Measurements from ENCODE around the gene HNRNPC. TPM values are rescaled to one million over a fixed set of nuclear protein-coding genes. Genes with fewer than 3 reads are reported as not detected.

The HNRNPC gene
- total and polyA plus RNA-seq, 2 experiments from 2014 or later = 513 to 800 TPM

GRCh38 chr14:21302013-21302835 lies 33.0 kb upstream of the HNRNPC start:
- no peaks in the 10 kb centered on the region for H3K9me3 ChIP-seq (ENCODE audit: low read depth)
- H3K4me2 ChIP-seq = no peak overlapping the region
- no peaks in the 10 kb centered on the region for H3K4me1 ChIP-seq (ENCODE audit: insufficient read depth)
- no peaks in the 10 kb centered on the region for H3K9me2 ChIP-seq (replicated peaks; ENCODE audit: insufficient read depth)
- H3K36me3 ChIP-seq (replicated peaks; ENCODE audit: insufficient read depth, low read depth) = no peaks in the 10 kb centered on the region
- no peak for DNase-seq (ENCODE audit: low spot score)
- H3K27ac ChIP-seq = no peak overlapping the region
- no peaks in the 10 kb centered on the region for H4K20me1 ChIP-seq (ENCODE audit: insufficient read depth, poor library complexity, severe bottlenecking)
- no peaks in the 10 kb centered on the region for H3K79me2 ChIP-seq
- TF ChIP-seq EZH2phosphoT487 (IDR thresholded peaks at IDR 0.05; ENCODE audit: low read depth, severe bottlenecking, unreplicated experiment) (no peak), EZH2 (IDR thresholded peaks at IDR 0.05; ENCODE audit: borderline replicate concordance) (no peak), CTCF (IDR thresholded peaks at IDR 0.05; ENCODE audit: poor library complexity) (no peak)
- 88% methylated on average over 8 of the region's 8 CpGs for WGBS (ENCODE audit: low lambda C conversion rate, missing lambda C conversion rate)
- H3K27me3 ChIP-seq = no peaks in the 10 kb centered on the region
- H3K4me3 ChIP-seq = no peak overlapping the region
- H2AFZ ChIP-seq = no peak overlapping the region

DNA sequence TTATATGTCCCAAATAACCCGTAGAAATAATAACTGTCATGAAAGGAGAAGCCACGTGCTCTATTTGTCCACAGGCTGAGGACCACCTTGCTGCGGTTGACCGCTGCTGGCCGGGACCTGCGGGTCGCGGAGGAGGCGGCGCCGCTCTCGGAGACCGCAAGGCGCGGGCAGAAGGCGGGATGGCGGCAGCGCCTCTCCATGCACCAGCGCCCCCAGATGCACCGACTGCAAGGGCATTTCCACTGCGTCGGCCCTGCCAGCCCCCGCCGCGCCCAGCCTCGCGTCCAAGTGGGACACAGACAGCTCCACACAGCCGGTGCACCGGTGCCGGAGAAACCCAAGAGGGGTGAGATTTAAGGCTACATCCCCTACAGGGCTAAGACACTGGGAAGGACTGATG lies 31.6 kb upstream of the HNRNPC start:
- H3K4me3 ChIP-seq = peak overlapping the region; percentile 16
- no peak overlapping the region for H3K27ac ChIP-seq

DNA sequence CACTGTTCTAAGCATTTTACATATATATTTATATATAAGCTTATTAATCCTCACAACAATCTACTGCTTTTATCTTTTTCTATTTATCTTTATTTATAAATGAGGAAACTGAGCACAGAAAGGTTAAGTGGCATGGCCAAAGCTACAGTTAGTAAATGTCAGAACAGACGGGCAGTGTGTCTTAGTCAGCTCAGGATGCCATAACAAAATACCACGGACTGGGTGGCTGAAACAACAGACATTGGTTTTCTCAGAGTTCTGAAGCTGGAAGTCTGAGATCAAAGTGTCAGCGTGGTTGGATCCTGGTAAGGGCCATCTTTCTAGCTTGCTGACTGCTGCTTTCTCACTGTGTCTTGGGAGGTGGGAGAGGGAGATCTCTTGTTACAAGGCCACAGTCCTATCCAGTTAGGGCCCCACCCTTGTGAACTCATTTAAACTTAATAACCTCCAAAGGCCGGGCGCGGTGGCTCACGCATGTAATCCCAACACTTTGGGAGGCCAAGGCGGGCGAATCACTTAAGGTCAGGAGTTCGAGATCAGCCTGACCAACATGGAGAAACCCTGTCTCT lies 30.4 kb upstream of the HNRNPC start:
- no peaks in the 10 kb centered on the region for H3K9me3 ChIP-seq (ENCODE audit: low read depth)
- no peaks in the 10 kb centered on the region for H3K36me3 ChIP-seq (replicated peaks; ENCODE audit: insufficient read depth, low read depth)
- H3K27me3 ChIP-seq = no peaks in the 10 kb centered on the region
- no peaks in the 10 kb centered on the region for H3K79me2 ChIP-seq
- H2AFZ ChIP-seq = no peak overlapping the region
- WGBS (ENCODE audit: low lambda C conversion rate, missing lambda C conversion rate) = 82% methylated on average over 10 of the region's 10 CpGs
- TF ChIP-seq EZH2 (IDR thresholded peaks at IDR 0.05; ENCODE audit: borderline replicate concordance) (no peak), CTCF (IDR thresholded peaks at IDR 0.05; ENCODE audit: poor library complexity) (no peak), EZH2phosphoT487 (IDR thresholded peaks at IDR 0.05; ENCODE audit: low read depth, severe bottlenecking, unreplicated experiment) (no peak)
- no peak for DNase-seq (ENCODE audit: low spot score)
- H3K4me3 ChIP-seq = no peak overlapping the region
- no peaks in the 10 kb centered on the region for H4K20me1 ChIP-seq (ENCODE audit: insufficient read depth, poor library complexity, severe bottlenecking)
- H3K27ac ChIP-seq = no peak overlapping the region
- H3K9me2 ChIP-seq (replicated peaks; ENCODE audit: insufficient read depth) = no peaks in the 10 kb centered on the region
- H3K4me1 ChIP-seq (ENCODE audit: insufficient read depth) = no peaks in the 10 kb centered on the region
- no peak overlapping the region for H3K4me2 ChIP-seq

More for the DNA sequence above, 31.6 kb upstream of the HNRNPC start:
- Histone ChIP-seq H2AFZ (peak overlapping the region; percentile 71), H3K27me3 (no peaks in the 10 kb centered on the region), H3K4me2 (peak overlapping the region; percentile 91), H3K79me2 (no peaks in the 10 kb centered on the region), H3K36me3 (replicated peaks; ENCODE audit: insufficient read depth, low read depth) (no peaks in the 10 kb centered on the region), H3K9me2 (replicated peaks; ENCODE audit: insufficient read depth) (no peaks in the 10 kb centered on the region), H4K20me1 (ENCODE audit: insufficient read depth, poor library complexity, severe bottlenecking) (no peaks in the 10 kb centered on the region), H3K9me3 (ENCODE audit: low read depth) (no peaks in the 10 kb centered on the region), H3K4me1 (ENCODE audit: insufficient read depth) (no peaks in the 10 kb centered on the region)
- TF ChIP-seq CTCF (IDR thresholded peaks at IDR 0.05; ENCODE audit: poor library complexity) (no peak), EZH2phosphoT487 (IDR thresholded peaks at IDR 0.05; ENCODE audit: low read depth, severe bottlenecking, unreplicated experiment) (no peak), EZH2 (IDR thresholded peaks at IDR 0.05; ENCODE audit: borderline replicate concordance) (no peak)
- WGBS (ENCODE audit: low lambda C conversion rate, missing lambda C conversion rate) = 4% methylated on average over 30 of the region's 30 CpGs
- peak; percentile 37 for DNase-seq (ENCODE audit: low spot score)
